GM18868 (cell line): Measurements from ENCODE around the gene CCT7.
"Not testable (repeated sequence)": the region's sequence is repeated elsewhere in the genome, so short reads cannot be mapped to it uniquely, and the experiment has no call there.

ENCODE experiments used
- ATAC-seq: cut with Tn5 transposase; IDR thresholded peaks from one replicate; pipeline ENCODE4 v1.9.1; 2021; ENCODE audit warnings: mild to moderate bottlenecking, moderate library complexity; ENCODE audit not compliant: unreplicated experiment

Gene CCT7

GRCh38 chr2:73233932-73234832, at the start of gene CCT7:
CCT7 (plus strand) TSS chr2:73234308; CDS start chr2:73234379, 71 bp downstream.
- peak; percentile 60 for ATAC-seq

- ATAC-seq, result no peak
These were observed 48.1 kb upstream of the CCT7 start for GRCh38 chr2:73185965-73186364.

- ATAC-seq, result no peak
These were observed 46.6 kb upstream of the CCT7 start for GRCh38 chr2:73187549-73187948.

GRCh38 chr2:73197579-73197978, 36.5 kb upstream of the CCT7 start:
- ATAC-seq, result no peak

GRCh38 chr2:73200281-73200680, 33.8 kb upstream of the CCT7 start:
- ATAC-seq, result not testable (repeated sequence)

- ATAC-seq, result no peak
These were observed 31.7 kb upstream of the CCT7 start, which contains the start of gene NOTO for GRCh38 chr2:73202156-73203054. NOTO (plus strand) TSS chr2:73202574; CDS start chr2:73202667, 93 bp downstream.

GRCh38 chr2:73203055-73203681, 30.9 kb upstream of the CCT7 start:
- ATAC-seq, result no peak

- no peak for ATAC-seq
These were observed 28.5 kb upstream of the CCT7 start for GRCh38 chr2:73205611-73206010.

- ATAC-seq, result no peak
These were observed 25.9 kb upstream of the CCT7 start for GRCh38 chr2:73208258-73208657.

- ATAC-seq, result no peak
These were observed 24.1 kb upstream of the CCT7 start for GRCh38 chr2:73210019-73210418.

GRCh38 chr2:73210696-73211095, 23.4 kb upstream of the CCT7 start:
- ATAC-seq, result no peak

- ATAC-seq, result no peak
These were observed 22.0 kb upstream of the CCT7 start for GRCh38 chr2:73212098-73212447.

- ATAC-seq, result peak; percentile 78
These were observed 21.5 kb upstream of the CCT7 start for GRCh38 chr2:73212448-73213176.

- ATAC-seq, result peak; percentile 86
These were observed 19.7 kb upstream of the CCT7 start, which contains the start of gene SMYD5 for GRCh38 chr2:73214120-73215035. SMYD5 (plus strand) TSS chr2:73214245; CDS start chr2:73214267, 22 bp downstream.

GRCh38 chr2:73215254-73215653, 18.9 kb upstream of the CCT7 start:
- ATAC-seq, result no peak

GRCh38 chr2:73217160-73217559, 16.9 kb upstream of the CCT7 start:
- no peak for ATAC-seq

GRCh38 chr2:73217826-73218225, 16.3 kb upstream of the CCT7 start:
- ATAC-seq, result no peak

GRCh38 chr2:73218298-73218697, 15.8 kb upstream of the CCT7 start:
- ATAC-seq, result no peak

- ATAC-seq, result no peak
These were observed 10.3 kb upstream of the CCT7 start for GRCh38 chr2:73223821-73224220.
